HCT116 (cell line): ENCODE measurements around the gene COL28A1. TPM values are rescaled to one million over a fixed set of nuclear protein-coding genes. Genes with fewer than 3 reads are reported as not detected.
"Not testable (repeated sequence)": the region's sequence is repeated elsewhere in the genome, so short reads cannot be mapped to it uniquely, and the experiment has no call there.

Experiments used
- ATAC-seq: fragments of 200-7000 bp; cut with Tn5 transposase; 2 replicates; pipeline ENCODE4 v1.9.1; 2020; ENCODE audit warnings: mild to moderate bottlenecking, moderate library complexity
- BruUV-seq: library from RNA; stranded (reverse); fragments of 400-500 nt; replicated peaks from 2 replicates; lab custom pipeline; 2021; lab: Mats Ljungman, UMichigan
- CTCF ChIA-PET: fragments of 300-600 bp; sonication (Branson Sonifier 250); formaldehyde crosslinking; loops from one replicate; lab custom pipeline; 2021; ENCODE audit warnings: antibody characterized with exemption; lab: Charles Lee
- POLR2A ChIA-PET: fragments of 300-600, 350-600 bp; sonication (Branson Sonifier 250); formaldehyde crosslinking; loops from one replicate; lab custom pipeline; 2021; ENCODE audit warnings: antibody characterized with exemption; lab: Charles Lee
- RAD21 ChIA-PET, 2 experiments: fragments of 300-600 bp; sonication (Branson Sonifier 250); formaldehyde crosslinking; loops; one replicate each; lab custom pipeline; 2023; ENCODE audit warnings: low total read pairs in 2 of 2; ENCODE audit not compliant: uncharacterized antibody in 2 of 2, unreplicated experiment in 2 of 2, low non-redundant PET in 1 of 2; lab: Charles Lee
- DNase-seq: peaks from one replicate; pipeline ENCODE4 v3.0.0-alpha.2; 2010; ENCODE audit warnings: low read depth, low spot score
- H2AFZ ChIP-seq: fragments of 200-600 bp; shearing (Covaris generic), sonication (generic); 2 replicates; pipeline ENCODE4 v1.6.1; 2017; ENCODE audit warnings: low read depth, mixed run types, mixed read lengths, antibody characterized with exemption, low read length; ENCODE audit not compliant: poor library complexity, severe bottlenecking
- H3K27ac ChIP-seq: 2 replicates; pipeline ENCODE4 v1.5.1; 2012; ENCODE audit warnings: low read depth, low read length
- H3K27me3 ChIP-seq: fragments of 200-600 bp; sonication (generic); 2 replicates; pipeline ENCODE4 v1.6.1; 2016; ENCODE audit warnings: mixed run types, low read length, mixed read lengths; ENCODE audit not compliant: insufficient read depth
- H3K36me3 ChIP-seq, 2 experiments: fragments of 200-500 bp in 1 of 2; fragments of 200-600 bp in 1 of 2; sonication (Bioruptor generic) in 1 of 2; sonication (generic) in 1 of 2; 2 replicates each; pipeline versions ENCODE4 v1.5.1 to v1.6.1; 2014 to 2016; ENCODE audit warnings: low read length in 2 of 2, inconsistent platforms in 1 of 2, mixed read lengths in 1 of 2, mixed run types in 1 of 2; ENCODE audit not compliant: insufficient read depth in 2 of 2, control insufficient read depth in 1 of 2
- H3K4me1 ChIP-seq, 2 experiments: fragments of 200-600 bp in 1 of 2; sonication (generic) in 1 of 2; 2 replicates each; pipeline versions ENCODE4 v1.5.1 to v1.6.1; 2012 to 2017; ENCODE audit warnings: low read length in 2 of 2, inconsistent platforms in 1 of 2, mild to moderate bottlenecking in 1 of 2, mixed read lengths in 1 of 2, mixed run types in 1 of 2, moderate library complexity in 1 of 2; ENCODE audit not compliant: insufficient read depth in 2 of 2, control insufficient read depth in 1 of 2
- H3K4me2 ChIP-seq: fragments of 200-600 bp; sonication (generic); 2 replicates; pipeline ENCODE4 v1.6.1; 2017; ENCODE audit warnings: mixed run types, low read length, mixed read lengths
- H3K4me3 ChIP-seq, 2 experiments: fragments of 200-600 bp in 1 of 2; sonication (generic) in 1 of 2; replicated peaks in 1 of 2; 2 replicates each; pipeline ENCODE4 v1.5.1; 2011 to 2016; ENCODE audit warnings: low read length in 2 of 2, control low read depth in 1 of 2, low read depth in 1 of 2, mild to moderate bottlenecking in 1 of 2, mixed read lengths in 1 of 2, mixed run types in 1 of 2
- H3K79me2 ChIP-seq: fragments of 200-600 bp; sonication (generic); 2 replicates; pipeline ENCODE4 v1.6.1; 2017; ENCODE audit warnings: mild to moderate bottlenecking, mixed run types, low read length, moderate library complexity, mixed read lengths; ENCODE audit not compliant: insufficient read depth
- H3K9ac ChIP-seq: fragments of 200-600 bp; sonication (generic); 2 replicates; pipeline ENCODE4 v1.6.1; 2016; ENCODE audit warnings: low read length, mixed read lengths
- H3K9me2 ChIP-seq: fragments of 200-600 bp; sonication (generic), shearing (Covaris generic); 2 replicates; pipeline ENCODE4 v1.6.1; 2017; ENCODE audit warnings: mixed run types, mild to moderate bottlenecking, moderate library complexity; ENCODE audit not compliant: insufficient read depth
- H3K9me3 ChIP-seq, 2 experiments: fragments of 200-500 bp in 1 of 2; fragments of 200-600 bp in 1 of 2; sonication (Bioruptor generic) in 1 of 2; sonication (generic) in 1 of 2; 2 replicates each; pipeline ENCODE4 v1.6.1; 2014 to 2017; ENCODE audit warnings: low read length in 2 of 2, mixed read lengths in 2 of 2, inconsistent platforms in 1 of 2, low read depth in 1 of 2, mild to moderate bottlenecking in 1 of 2, mixed run types in 1 of 2, moderate library complexity in 1 of 2; ENCODE audit not compliant: control insufficient read depth in 1 of 2, insufficient read depth in 1 of 2
- H4K20me1 ChIP-seq: fragments of 200-600 bp; sonication (generic), shearing (Covaris generic); 2 replicates; pipeline ENCODE4 v1.6.1; 2017; ENCODE audit warnings: mixed run types, mild to moderate bottlenecking, moderate library complexity; ENCODE audit not compliant: insufficient read depth
- CEBPB ChIP-seq: IDR thresholded peaks from 2 replicates; pipeline ENCODE4 v1.6.1; 2012; ENCODE audit warnings: low read depth
- EGR1 ChIP-seq: IDR thresholded peaks from 2 replicates; pipeline ENCODE4 v1.6.1; 2012; ENCODE audit warnings: low read depth
- ELF1 ChIP-seq: IDR thresholded peaks from 2 replicates; pipeline ENCODE4 v1.6.1; 2012; ENCODE audit warnings: low read depth, borderline replicate concordance
- EZH2 ChIP-seq: fragments of 200-600 bp; sonication (generic); IDR thresholded peaks from 2 replicates; pipeline ENCODE4 v1.6.1; 2017; ENCODE audit warnings: antibody characterized with exemption, mixed run types
- EZH2phosphoT487 ChIP-seq: fragments of 200-600 bp; IDR thresholded peaks from 2 replicates; pipeline ENCODE4 v1.6.1; 2018; ENCODE audit warnings: antibody characterized with exemption, borderline replicate concordance
- FOSL1 ChIP-seq: IDR thresholded peaks from 2 replicates; pipeline ENCODE4 v1.6.1; 2012; ENCODE audit warnings: low read depth
- JUND ChIP-seq: IDR thresholded peaks from 2 replicates; pipeline ENCODE4 v1.6.1; 2012
- POLR2AphosphoS5 ChIP-seq: IDR thresholded peaks from 2 replicates; pipeline ENCODE4 v1.6.1; 2011; ENCODE audit warnings: mild to moderate bottlenecking, low read depth, low read length, moderate library complexity
- SIN3A ChIP-seq: IDR thresholded peaks from 2 replicates; pipeline ENCODE4 v1.6.1; 2012; ENCODE audit warnings: low read depth
- TCF7L2 ChIP-seq: IDR thresholded peaks from 2 replicates; pipeline ENCODE4 v1.7.0; 2011; ENCODE audit warnings: borderline replicate concordance, inconsistent platforms; ENCODE audit not compliant: insufficient read depth, insufficient read length; ENCODE audit errors: extremely low read depth
- ZNF274 ChIP-seq: fragments of 200-500 bp; sonication (Bioruptor generic); IDR thresholded peaks from 2 replicates; pipeline ENCODE4 v1.6.1; 2014; ENCODE audit warnings: mild to moderate bottlenecking, low read depth, low read length, inconsistent platforms
- intact Hi-C: fragments of 100-400 bp; cut with micrococcal nuclease; formaldehyde crosslinking; loops from 2 replicates; pipeline ENCODE4 v1.10.0; 2022
- total RNA-seq: library from RNA; stranded (reverse); gene quantifications from one replicate; pipeline ENCODE4 v1.2.1, GENCODE V29; 2021; ENCODE audit not compliant: unreplicated experiment
- TF ChIP-seq, protein P1 (sequence below): IDR thresholded peaks from 2 replicates; pipeline ENCODE4 v1.6.1; 2012; ENCODE audit warnings: low read depth
- TF ChIP-seq, protein P2 (sequence below): IDR thresholded peaks from 2 replicates; pipeline ENCODE4 v1.6.1; 2012

The COL28A1 gene
- total RNA-seq, 1 experiment from 2014 or later: 0.12 TPM

DNA sequence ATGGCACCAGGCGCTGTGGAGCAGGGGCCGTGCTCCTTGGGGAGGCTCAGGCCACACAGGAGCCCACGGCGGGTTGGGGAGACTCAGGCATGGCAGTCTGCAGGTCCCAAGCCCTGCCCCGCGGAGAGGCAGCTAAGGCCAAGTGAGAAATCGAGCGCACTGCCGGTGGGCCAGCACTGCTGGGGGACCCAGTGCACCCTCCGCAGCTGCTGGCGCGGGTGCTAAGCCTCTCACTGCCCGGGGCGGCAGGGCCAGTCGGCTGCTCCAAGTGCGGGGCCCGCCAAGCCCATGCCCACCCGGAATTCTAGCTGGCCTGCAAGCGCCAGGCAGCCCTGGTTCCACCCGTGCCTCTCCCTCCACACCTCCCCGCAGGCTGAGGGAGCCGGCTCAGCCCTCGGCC lies 57.1 kb downstream of the COL28A1 start:
- no peaks in the 10 kb centered on the region for H4K20me1 ChIP-seq
- TF ChIP-seq EGR1 (no peak), EZH2phosphoT487 (no peak), SIN3A (no peak), TCF7L2 (no peak), POLR2AphosphoS5 (no peak), CEBPB (no peak), EZH2 (no peak), JUND (no peak), ZNF274 (no peak), ELF1 (no peak), FOSL1 (no peak)
- TF ChIP-seq, protein P1, sequence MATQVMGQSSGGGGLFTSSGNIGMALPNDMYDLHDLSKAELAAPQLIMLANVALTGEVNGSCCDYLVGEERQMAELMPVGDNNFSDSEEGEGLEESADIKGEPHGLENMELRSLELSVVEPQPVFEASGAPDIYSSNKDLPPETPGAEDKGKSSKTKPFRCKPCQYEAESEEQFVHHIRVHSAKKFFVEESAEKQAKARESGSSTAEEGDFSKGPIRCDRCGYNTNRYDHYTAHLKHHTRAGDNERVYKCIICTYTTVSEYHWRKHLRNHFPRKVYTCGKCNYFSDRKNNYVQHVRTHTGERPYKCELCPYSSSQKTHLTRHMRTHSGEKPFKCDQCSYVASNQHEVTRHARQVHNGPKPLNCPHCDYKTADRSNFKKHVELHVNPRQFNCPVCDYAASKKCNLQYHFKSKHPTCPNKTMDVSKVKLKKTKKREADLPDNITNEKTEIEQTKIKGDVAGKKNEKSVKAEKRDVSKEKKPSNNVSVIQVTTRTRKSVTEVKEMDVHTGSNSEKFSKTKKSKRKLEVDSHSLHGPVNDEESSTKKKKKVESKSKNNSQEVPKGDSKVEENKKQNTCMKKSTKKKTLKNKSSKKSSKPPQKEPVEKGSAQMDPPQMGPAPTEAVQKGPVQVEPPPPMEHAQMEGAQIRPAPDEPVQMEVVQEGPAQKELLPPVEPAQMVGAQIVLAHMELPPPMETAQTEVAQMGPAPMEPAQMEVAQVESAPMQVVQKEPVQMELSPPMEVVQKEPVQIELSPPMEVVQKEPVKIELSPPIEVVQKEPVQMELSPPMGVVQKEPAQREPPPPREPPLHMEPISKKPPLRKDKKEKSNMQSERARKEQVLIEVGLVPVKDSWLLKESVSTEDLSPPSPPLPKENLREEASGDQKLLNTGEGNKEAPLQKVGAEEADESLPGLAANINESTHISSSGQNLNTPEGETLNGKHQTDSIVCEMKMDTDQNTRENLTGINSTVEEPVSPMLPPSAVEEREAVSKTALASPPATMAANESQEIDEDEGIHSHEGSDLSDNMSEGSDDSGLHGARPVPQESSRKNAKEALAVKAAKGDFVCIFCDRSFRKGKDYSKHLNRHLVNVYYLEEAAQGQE: no peak
- TF ChIP-seq, protein P2, sequence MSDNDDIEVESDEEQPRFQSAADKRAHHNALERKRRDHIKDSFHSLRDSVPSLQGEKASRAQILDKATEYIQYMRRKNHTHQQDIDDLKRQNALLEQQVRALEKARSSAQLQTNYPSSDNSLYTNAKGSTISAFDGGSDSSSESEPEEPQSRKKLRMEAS: no peak
- TF ChIP-seq, all 23 proteins: peak for 0
- H3K4me2 ChIP-seq: no peak overlapping the region
- ChIA-PET RAD21 (no interaction called here), POLR2A (no interaction called here), CTCF (no interaction called here)
- H3K27me3 ChIP-seq: no peaks in the 10 kb centered on the region
- BruUV-seq: no TSS peak
- H3K4me1 ChIP-seq: no peaks in the 10 kb centered on the region
- H3K4me3 ChIP-seq: no peak overlapping the region
- H3K36me3 ChIP-seq: no peaks in the 10 kb centered on the region
- H3K9me2 ChIP-seq: no peaks in the 10 kb centered on the region
- H3K9ac ChIP-seq: no peak overlapping the region
- peaks cover 0 to 7% of the 10 kb centered on the region in 2 experiments; a peak in 1 of 4 replicates for H3K9me3 ChIP-seq
- ATAC-seq (no peak), DNase-seq (no peak)
- H3K27ac ChIP-seq: no peak overlapping the region
- intact Hi-C loops: no loop called here
- H3K79me2 ChIP-seq: no peaks in the 10 kb centered on the region
- H2AFZ ChIP-seq: no peak overlapping the region

DNA sequence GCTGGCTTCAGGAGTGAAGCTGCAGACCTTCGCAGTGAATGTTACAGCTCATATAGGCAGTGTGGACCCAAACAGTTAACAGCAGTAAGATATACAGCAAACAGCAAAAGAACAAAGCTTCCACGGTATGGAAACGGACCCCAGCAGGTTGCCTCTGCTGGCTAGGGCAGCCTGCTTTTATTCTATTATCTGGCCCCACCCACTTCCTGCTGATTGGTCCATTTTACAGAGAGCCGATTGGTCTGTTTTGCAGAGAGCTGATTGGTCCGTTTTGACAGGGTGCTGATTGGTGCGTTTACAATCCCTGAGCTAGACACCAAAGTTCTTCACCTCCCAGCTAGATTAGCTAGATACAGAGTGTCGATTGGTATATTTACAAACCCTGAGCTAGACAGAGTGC lies 58.0 kb downstream of the COL28A1 start:
- H3K79me2 ChIP-seq, H3K27me3 ChIP-seq, H2AFZ ChIP-seq, CTCF ChIA-PET, RAD21 ChIA-PET, intact Hi-C loops, H3K4me1 ChIP-seq, H3K27ac ChIP-seq, H3K9me2 ChIP-seq, ATAC-seq, H3K9me3 ChIP-seq, H4K20me1 ChIP-seq, BruUV-seq, H3K36me3 ChIP-seq, H3K4me3 ChIP-seq, H3K4me2 ChIP-seq, DNase-seq, POLR2A ChIA-PET, H3K9ac ChIP-seq: not testable (repeated sequence)
